OCI-LY7 (cell line): ENCODE data around the gene SNAP91. TPM values are rescaled to one million over a fixed set of nuclear protein-coding genes. Genes with fewer than 3 reads are reported as not detected.
"Not testable (repeated sequence)": the region's sequence is repeated elsewhere in the genome, so short reads cannot be mapped to it uniquely, and the experiment has no call there.

ENCODE experiments used
- BruUV-seq: library from RNA; stranded (reverse); fragments of 400-500 nt; replicated peaks from 2 replicates; lab custom pipeline; 2021; lab: Mats Ljungman, UMichigan
- CTCF ChIA-PET: fragments of 300-600 bp; sonication (Branson Sonifier 250); formaldehyde crosslinking; loops from one replicate; lab custom pipeline; 2022; ENCODE audit warnings: antibody characterized with exemption; ENCODE audit not compliant: unreplicated experiment; lab: Charles Lee
- POLR2A ChIA-PET: fragments of 300-600 bp; sonication (Branson Sonifier 250); formaldehyde crosslinking; loops from one replicate; lab custom pipeline; 2022; ENCODE audit warnings: antibody characterized with exemption; lab: Charles Lee
- DNase-seq: peaks from one replicate; pipeline ENCODE4 v3.0.0-alpha.2; 2015; ENCODE audit warnings: low spot score
- H2AFZ ChIP-seq: fragments of 200-600 bp; sonication (generic), shearing (Covaris generic); 2 replicates; pipeline ENCODE4 v1.6.1; 2014; ENCODE audit warnings: mild to moderate bottlenecking, antibody characterized with exemption, low read length, moderate library complexity
- H3K27ac ChIP-seq: fragments of 200-600 bp; sonication (generic); 2 replicates; pipeline ENCODE4 v1.5.1; 2014; ENCODE audit warnings: mixed run types, low read depth, mild to moderate bottlenecking, moderate library complexity, low read length, inconsistent platforms; ENCODE audit not compliant: poor library complexity, severe bottlenecking
- H3K36me3 ChIP-seq: fragments of 200-600 bp; sonication (generic); 2 replicates; pipeline ENCODE4 v1.6.1; 2014; ENCODE audit warnings: mild to moderate bottlenecking, antibody characterized with exemption, low read length, moderate library complexity, mixed read lengths; ENCODE audit not compliant: insufficient read depth
- H3K4me1 ChIP-seq: fragments of 200-600 bp; sonication (generic); 2 replicates; pipeline ENCODE4 v1.5.1; 2014; ENCODE audit warnings: mild to moderate bottlenecking, low read length; ENCODE audit not compliant: insufficient read depth, poor library complexity, severe bottlenecking
- H3K4me2 ChIP-seq: fragments of 200-600 bp; sonication (generic); 2 replicates; pipeline ENCODE4 v1.6.1; 2014; ENCODE audit warnings: mild to moderate bottlenecking, low read length
- H3K4me3 ChIP-seq: fragments of 200-600 bp; sonication (generic); 2 replicates; pipeline ENCODE4 v1.5.1; 2014; ENCODE audit warnings: mild to moderate bottlenecking, low read depth, low read length; ENCODE audit not compliant: poor library complexity, severe bottlenecking
- H3K79me2 ChIP-seq: fragments of 200-600 bp; sonication (generic); 2 replicates; pipeline ENCODE4 v1.6.1; 2016; ENCODE audit warnings: low read depth, mild to moderate bottlenecking, low read length, moderate library complexity, mixed read lengths; ENCODE audit not compliant: insufficient read depth
- H3K9me2 ChIP-seq: fragments of 200-600 bp; sonication (generic); 2 replicates; pipeline ENCODE4 v1.6.1; 2016; ENCODE audit warnings: mild to moderate bottlenecking, low read length, mixed read lengths; ENCODE audit not compliant: insufficient read depth
- H3K9me3 ChIP-seq: fragments of 200-600 bp; sonication (generic); 2 replicates; pipeline ENCODE4 v1.6.1; 2014; ENCODE audit warnings: mild to moderate bottlenecking, mixed run types, low read length, mixed read lengths
- H4K20me1 ChIP-seq: fragments of 200-600 bp; sonication (generic); 2 replicates; pipeline ENCODE4 v1.6.1; 2014; ENCODE audit warnings: mild to moderate bottlenecking, antibody characterized with exemption, low read length, moderate library complexity, mixed read lengths; ENCODE audit not compliant: insufficient read depth
- EZH2phosphoT487 ChIP-seq: fragments of 200-600 bp; sonication (generic); IDR thresholded peaks from 2 replicates; pipeline ENCODE4 v1.6.1; 2018; ENCODE audit warnings: low read depth, borderline replicate concordance, mild to moderate bottlenecking, mixed run types, antibody characterized with exemption, low read length, moderate library complexity, mixed read lengths
- intact Hi-C: fragments of 100-400 bp; cut with micrococcal nuclease; formaldehyde crosslinking; loops from one replicate; pipeline ENCODE4 v1.10.0; 2022; ENCODE audit not compliant: unreplicated experiment
- total RNA-seq, 2 experiments: library from RNA; depleted of rRNA in 1 of 2; stranded (reverse); fragments of >200 nt in 1 of 2; shearing (Covaris generic) in 1 of 2; gene quantifications; 2 replicates each; pipeline ENCODE4 v1.2.3, GENCODE V29; 2014 to 2022
- TF ChIP-seq, protein P1 (sequence below): fragments of 200-600 bp; sonication (generic); conservative IDR thresholded peaks from 2 replicates; pipeline ENCODE4 v1.5.1; 2014; ENCODE audit warnings: mild to moderate bottlenecking, antibody characterized with exemption, low read length, moderate library complexity, mixed read lengths

Gene SNAP91
- total RNA-seq, 2 experiments from 2014 or later: not detected

DNA sequence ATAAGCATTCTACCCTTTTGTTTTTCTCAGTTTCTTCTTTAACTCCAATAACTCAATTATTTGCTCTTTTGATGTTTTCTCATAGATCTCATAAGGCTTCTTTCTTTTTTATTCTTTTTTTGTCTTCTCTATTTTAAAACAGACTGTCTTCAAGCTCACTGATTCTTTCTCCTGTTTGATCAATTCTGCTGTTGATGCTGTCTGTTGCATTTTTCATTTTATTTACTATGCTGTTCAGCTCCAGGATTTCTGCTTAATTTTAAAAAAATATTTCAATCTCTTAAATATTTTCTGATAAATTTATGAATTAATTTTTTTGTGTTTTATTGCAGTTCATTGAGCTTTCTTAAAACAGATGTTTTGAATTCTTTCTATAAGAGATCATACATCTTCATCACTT lies 48.1 kb upstream of the SNAP91 start:
- POLR2A ChIA-PET: no interaction called here

DNA sequence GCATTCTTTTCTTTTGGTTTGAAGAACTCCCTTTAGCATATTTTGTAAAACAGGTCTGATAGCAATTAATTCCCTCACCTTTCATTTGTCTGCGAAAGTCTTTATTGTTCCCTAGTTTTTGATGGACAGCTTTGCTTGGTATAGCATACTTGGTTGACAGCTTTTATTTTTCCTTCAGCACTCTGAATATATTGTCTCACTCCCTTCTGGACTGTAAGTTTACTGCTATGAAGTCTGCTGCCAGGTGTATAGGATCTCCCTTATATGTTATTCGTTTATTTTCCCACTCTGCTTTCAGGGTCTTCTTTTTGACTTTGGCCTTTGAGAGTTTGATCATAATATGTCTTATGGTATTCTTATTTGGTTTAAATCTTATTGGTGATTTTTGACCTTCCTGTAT lies 47.7 kb upstream of the SNAP91 start:
- Histone ChIP-seq H3K36me3 (no peaks in the 10 kb centered on the region), H3K4me2 (no peak overlapping the region), H3K4me3 (no peak overlapping the region), H3K79me2 (no peaks in the 10 kb centered on the region), H3K27ac (no peak overlapping the region), H3K4me1 (no peaks in the 10 kb centered on the region), H3K9me2 (no peaks in the 10 kb centered on the region), H4K20me1 (no peaks in the 10 kb centered on the region), H3K9me3 (peaks cover 7% of the 10 kb centered on the region; the same call in 1 of the 2 replicates), H2AFZ (no peak overlapping the region)
- ChIA-PET CTCF (no interaction called here), POLR2A (interaction anchor here (0.9 to 1.2 kb wide), 2 partner anchors 9 to 475 kb away, joined by 3 to 4 read pairs; no protein-coding TSS in a partner anchor)
- DNase-seq: no peak
- BruUV-seq: no TSS peak
- no peak for TF ChIP-seq EZH2phosphoT487
- TF ChIP-seq, protein P1, sequence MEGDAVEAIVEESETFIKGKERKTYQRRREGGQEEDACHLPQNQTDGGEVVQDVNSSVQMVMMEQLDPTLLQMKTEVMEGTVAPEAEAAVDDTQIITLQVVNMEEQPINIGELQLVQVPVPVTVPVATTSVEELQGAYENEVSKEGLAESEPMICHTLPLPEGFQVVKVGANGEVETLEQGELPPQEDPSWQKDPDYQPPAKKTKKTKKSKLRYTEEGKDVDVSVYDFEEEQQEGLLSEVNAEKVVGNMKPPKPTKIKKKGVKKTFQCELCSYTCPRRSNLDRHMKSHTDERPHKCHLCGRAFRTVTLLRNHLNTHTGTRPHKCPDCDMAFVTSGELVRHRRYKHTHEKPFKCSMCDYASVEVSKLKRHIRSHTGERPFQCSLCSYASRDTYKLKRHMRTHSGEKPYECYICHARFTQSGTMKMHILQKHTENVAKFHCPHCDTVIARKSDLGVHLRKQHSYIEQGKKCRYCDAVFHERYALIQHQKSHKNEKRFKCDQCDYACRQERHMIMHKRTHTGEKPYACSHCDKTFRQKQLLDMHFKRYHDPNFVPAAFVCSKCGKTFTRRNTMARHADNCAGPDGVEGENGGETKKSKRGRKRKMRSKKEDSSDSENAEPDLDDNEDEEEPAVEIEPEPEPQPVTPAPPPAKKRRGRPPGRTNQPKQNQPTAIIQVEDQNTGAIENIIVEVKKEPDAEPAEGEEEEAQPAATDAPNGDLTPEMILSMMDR: no peak
- intact Hi-C loops: no loop called here

More for the DNA sequence above, 48.1 kb upstream of the SNAP91 start:
- no peaks in the 10 kb centered on the region for H3K4me1 ChIP-seq
- H4K20me1 ChIP-seq: no peaks in the 10 kb centered on the region
- peaks cover 7% of the 10 kb centered on the region; the same call in 1 of the 2 replicates for H3K9me3 ChIP-seq
- H2AFZ ChIP-seq: no peak overlapping the region
- no peak for DNase-seq
- CTCF ChIA-PET: no interaction called here
- TF ChIP-seq, protein P1: no peak
- TF ChIP-seq EZH2phosphoT487: no peak
- H3K27ac ChIP-seq: no peak overlapping the region
- no peak overlapping the region for H3K4me2 ChIP-seq
- H3K9me2 ChIP-seq: no peaks in the 10 kb centered on the region
- H3K79me2 ChIP-seq: no peaks in the 10 kb centered on the region
- intact Hi-C loops: no loop called here
- H3K4me3 ChIP-seq: no peak overlapping the region
- no TSS peak for BruUV-seq
- no peaks in the 10 kb centered on the region for H3K36me3 ChIP-seq

DNA sequence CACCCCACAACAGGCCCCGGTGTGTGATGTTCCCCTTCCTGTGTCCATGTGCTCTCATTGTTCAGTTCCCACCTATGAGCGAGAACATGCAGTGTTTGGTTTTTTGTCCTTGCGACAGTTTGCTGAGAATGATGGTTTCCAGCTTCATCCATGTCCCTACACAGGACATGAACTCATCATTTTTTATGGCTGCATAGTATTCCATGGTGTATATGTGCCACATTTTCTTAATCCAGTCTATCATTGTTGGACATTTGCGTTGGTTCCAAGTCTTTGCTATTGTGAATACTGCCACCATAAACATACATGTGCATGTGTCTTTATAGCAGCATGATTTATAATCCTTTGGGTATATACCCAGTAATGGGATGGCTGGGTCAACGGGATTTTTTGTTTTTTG lies 43.5 kb upstream of the SNAP91 start:
- intact Hi-C loops, POLR2A ChIA-PET: not testable (repeated sequence)

More for the DNA sequence above, 43.5 kb upstream of the SNAP91 start:
- H3K4me1 ChIP-seq, DNase-seq, H4K20me1 ChIP-seq, H2AFZ ChIP-seq, H3K4me3 ChIP-seq, CTCF ChIA-PET, H3K36me3 ChIP-seq, H3K27ac ChIP-seq, BruUV-seq, H3K79me2 ChIP-seq, H3K9me3 ChIP-seq, H3K4me2 ChIP-seq, H3K9me2 ChIP-seq: not testable (repeated sequence)
